T-helper 22 cell (primary cell): Measurements from ENCODE around the gene TM4SF4.

ENCODE experiments used
- DNase-seq: peaks from one replicate; pipeline ENCODE4 v3.0.0-alpha.2; 2020; ENCODE audit warnings: low read depth

The TM4SF4 gene

DNA sequence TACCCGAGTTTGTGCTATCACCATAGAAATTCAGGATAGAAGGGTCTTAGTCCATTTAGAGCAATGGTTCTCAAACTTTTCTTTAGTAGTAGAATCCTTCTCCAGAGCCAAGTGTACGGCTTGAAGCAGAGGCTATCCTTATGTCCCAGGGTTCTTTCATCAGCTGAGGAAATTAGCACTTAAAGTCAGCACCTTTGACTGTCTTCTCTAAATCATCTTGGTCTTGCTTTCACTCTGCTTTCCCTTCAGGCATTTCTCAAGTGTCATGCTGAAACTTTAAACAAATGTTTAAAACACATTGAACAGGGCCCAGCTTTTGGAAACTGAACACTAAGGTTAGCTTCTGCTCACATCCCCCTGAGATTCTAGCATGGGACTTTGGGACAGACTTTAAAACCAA lies 78.2 kb downstream of the TM4SF4 start:
- DNase-seq, result no peak
